Measurements from ENCODE around the gene LYRM1.

DNA sequence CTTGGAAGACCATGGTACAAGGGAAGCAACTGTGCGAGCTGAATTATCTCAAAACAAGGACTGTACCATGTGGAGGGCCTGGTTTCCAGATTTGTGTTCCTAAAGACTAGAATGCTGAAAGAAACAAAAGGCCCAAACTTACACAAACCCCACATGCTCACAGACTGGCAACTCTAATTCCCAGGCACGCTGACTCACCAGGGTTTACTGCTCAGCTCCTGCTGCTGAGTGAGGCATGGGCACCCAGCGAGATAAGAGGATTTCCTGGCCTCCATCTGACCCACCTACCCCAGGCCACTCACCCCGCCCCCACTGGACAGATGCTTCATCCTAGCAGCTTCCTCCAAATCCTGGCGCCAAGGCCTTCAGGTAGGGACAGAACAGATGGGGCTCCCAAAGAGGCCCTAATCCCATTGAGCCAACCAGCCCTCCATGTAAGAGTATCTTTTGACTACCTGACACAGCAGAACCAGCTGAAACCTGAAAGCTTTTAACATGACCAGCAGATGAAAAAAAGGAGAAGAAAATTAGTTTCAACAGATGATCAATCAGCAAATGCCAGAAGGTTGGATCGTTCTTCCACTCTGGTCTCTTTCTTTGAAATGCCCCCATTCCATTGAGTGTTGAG is 34.3 kb upstream of the LYRM1 start:
- TF ChIP-seq, protein P1, sequence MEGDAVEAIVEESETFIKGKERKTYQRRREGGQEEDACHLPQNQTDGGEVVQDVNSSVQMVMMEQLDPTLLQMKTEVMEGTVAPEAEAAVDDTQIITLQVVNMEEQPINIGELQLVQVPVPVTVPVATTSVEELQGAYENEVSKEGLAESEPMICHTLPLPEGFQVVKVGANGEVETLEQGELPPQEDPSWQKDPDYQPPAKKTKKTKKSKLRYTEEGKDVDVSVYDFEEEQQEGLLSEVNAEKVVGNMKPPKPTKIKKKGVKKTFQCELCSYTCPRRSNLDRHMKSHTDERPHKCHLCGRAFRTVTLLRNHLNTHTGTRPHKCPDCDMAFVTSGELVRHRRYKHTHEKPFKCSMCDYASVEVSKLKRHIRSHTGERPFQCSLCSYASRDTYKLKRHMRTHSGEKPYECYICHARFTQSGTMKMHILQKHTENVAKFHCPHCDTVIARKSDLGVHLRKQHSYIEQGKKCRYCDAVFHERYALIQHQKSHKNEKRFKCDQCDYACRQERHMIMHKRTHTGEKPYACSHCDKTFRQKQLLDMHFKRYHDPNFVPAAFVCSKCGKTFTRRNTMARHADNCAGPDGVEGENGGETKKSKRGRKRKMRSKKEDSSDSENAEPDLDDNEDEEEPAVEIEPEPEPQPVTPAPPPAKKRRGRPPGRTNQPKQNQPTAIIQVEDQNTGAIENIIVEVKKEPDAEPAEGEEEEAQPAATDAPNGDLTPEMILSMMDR (IDR thresholded peaks at IDR 0.05; ENCODE audit: insufficient read depth, low read length, poor library complexity, severe bottlenecking), result no peak
- TF ChIP-seq EZH2phosphoT487 (conservative IDR thresholded peaks at IDR 0.05; ENCODE audit: low read length), result no peak
